ENCODE measurements around the gene TP53I11. TPM values are rescaled to one million over a fixed set of nuclear protein-coding genes. Genes with fewer than 3 reads are reported as not detected.

Gene TP53I11
- total RNA-seq, 1 experiment from 2014 or later: 13.5 TPM

DNA sequence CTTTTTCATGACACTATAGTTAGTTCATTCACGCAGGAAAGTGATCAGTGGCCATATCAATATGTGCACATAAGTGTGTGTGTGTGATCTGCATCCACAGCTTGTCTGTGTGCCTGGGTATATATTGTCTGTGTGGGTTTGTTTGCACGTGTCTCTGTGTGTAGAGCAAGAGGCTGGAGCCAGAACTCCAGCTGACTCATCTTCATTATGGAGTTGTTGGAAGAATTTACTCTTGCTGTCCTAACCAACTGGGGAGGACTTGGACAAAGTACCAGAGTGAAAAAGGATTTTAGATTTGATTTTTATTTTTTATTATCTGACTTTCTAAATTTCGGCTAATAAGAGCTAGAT lies 63.9 kb downstream of the TP53I11 start:
- DNase-seq (ENCODE audit: low spot score): no peak

DNA sequence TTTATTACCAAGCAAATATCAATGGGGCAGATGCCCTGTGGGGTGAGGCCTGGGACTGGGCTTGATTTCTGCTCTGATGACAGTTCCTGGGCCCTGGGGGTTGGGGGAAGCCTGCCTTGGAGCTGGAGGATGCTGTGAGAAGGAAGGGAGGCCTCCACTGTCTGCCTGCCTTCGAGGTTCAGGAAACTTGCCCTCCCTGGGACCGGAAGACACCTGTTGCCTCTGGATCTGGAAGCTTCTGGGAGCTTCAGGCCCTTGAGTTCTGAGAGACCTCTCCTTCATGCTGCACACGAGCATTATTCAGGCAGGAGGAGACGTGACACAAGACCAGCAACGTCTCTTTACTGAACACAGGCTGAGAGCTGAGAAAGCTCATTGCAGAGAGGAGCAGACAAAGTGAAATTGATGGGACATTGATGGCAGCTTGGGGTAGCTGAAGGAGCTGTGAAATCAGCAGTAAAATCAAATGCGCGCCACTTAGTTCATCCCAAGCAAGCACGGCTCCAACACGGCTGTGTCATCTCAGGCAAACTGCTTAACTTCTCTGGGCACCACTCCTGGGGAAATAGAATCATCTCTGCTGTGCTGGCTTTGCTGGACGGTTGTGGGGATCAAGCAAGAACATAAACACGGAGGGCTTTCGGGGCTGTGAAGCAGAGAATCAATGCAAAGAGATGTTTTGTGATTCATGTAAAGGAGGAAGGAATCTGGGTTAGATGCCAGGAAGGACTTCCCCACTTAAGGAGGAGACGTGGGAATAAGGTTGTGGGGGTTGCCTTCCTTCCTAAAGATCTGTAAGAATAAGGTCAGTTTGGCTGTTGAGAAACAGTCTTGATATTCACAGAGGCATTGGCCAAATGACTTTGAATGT lies 64.5 kb downstream of the TP53I11 start:
- no peak for DNase-seq (ENCODE audit: low spot score)

DNA sequence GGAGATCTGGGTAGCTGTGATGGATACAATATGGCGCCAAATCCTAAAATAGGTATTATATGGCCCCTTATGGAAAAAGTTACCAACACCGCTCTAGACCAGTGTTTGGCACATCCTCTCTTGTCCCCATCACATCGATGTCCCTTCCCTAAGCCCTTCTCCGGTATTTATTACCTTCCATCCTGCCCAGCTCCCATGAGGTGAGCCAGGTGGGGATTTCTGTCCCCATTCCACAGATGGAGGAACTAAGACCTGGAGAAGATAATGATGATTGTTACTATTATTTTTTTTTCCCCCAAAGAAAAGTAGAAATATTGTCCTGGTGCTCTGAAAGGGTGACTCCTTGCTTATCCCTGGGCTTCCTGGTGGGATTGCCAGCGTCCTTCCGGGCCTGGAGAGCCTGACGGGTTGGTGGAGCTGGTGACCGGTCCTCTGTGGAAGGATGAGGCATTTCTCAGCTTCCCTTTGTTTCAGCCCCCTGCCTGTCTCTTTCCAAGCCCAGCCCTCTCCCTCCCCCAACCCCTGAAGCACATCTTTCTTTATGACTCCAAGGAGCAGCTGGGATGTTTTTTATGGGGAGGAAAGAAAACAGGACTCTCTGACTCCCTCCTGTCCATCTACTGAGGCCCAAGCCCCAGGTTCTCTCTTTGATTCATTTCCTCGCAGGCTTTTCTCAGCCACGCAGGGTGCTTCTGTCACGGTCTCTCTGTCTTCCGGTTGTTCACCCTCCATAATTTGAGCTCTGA lies 65.4 kb downstream of the TP53I11 start:
- DNase-seq (ENCODE audit: low spot score): no peak

DNA sequence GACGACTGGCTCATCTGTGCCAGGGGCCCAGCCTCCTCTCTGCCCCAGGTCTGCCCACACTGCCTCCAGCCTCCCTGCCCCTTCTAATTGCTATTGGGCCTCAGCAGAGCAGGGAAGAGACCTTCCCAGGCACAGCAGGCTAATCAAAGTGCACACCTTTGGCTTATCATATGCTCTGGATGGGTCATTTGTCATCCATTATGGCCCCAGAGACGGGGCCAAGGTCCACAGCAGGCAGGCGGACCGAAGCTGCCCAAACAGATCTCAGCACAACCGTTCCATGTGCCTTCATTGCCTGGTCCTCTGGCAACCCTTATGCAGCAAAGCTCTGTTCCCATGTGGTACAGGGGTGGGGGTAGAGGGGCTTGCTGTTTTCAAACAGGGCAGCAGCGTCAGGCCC lies 66.6 kb downstream of the TP53I11 start:
- DNase-seq (ENCODE audit: low spot score): no peak

DNA sequence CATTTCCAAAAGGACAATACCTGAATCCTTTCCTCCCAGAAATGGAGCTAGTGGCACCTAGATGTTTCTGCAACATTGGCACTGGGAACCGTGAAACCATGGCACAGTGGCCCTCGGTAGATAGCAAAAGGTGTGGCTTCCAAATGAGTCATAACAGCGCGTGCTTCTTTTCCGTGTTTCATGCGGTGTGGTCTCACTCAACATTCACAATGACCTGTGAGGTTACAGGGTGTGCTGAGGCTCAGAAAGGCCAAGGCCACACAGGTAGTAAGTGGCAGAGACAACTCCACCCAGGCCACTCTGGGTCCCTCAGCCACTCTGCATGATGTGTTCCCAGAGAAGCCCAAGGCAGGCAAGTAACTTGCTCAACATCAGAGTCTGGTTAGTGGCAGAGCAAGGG lies 67.4 kb downstream of the TP53I11 start:
- DNase-seq (ENCODE audit: low spot score): peak; percentile 42

Other genes starting within 250 kb of the TP53I11 start
- 0.83 TPM in 1 of 2 replicates, not detected in the other for gene TSPAN18, start 223.9 kb downstream of the TP53I11 start, total RNA-seq (2014; rRNA removed; shearing (Covaris generic))
- 6.7 and 13.1 TPM in 2 replicates for gene PRDM11, start 195.8 kb upstream of the TP53I11 start, total RNA-seq (2014; rRNA removed; shearing (Covaris generic))